Melanocyte of skin (primary cell): ENCODE results near the gene PLPPR5. TPM values are rescaled to one million over a fixed set of nuclear protein-coding genes. Genes with fewer than 3 reads are reported as not detected.

Experiments used
- small RNA-seq, 2 donors: library from RNA; depleted of rRNA; stranded (forward); fragments of <200 nt; gene quantifications; one replicate each; pipeline ENCODE3, GENCODE V24; 2012
- total RNA-seq, 2 donors: library from RNA; depleted of rRNA; stranded (reverse); fragments of >200 nt; gene quantifications; 2 replicates each; pipeline ENCODE4 v1.2.3, GENCODE V29; 2012

PLPPR5 gene, protein sequence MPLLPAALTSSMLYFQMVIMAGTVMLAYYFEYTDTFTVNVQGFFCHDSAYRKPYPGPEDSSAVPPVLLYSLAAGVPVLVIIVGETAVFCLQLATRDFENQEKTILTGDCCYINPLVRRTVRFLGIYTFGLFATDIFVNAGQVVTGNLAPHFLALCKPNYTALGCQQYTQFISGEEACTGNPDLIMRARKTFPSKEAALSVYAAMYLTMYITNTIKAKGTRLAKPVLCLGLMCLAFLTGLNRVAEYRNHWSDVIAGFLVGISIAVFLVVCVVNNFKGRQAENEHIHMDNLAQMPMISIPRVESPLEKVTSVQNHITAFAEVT
- under 1 TPM; under 0.01 to 0.34 TPM for total RNA-seq

DNA sequence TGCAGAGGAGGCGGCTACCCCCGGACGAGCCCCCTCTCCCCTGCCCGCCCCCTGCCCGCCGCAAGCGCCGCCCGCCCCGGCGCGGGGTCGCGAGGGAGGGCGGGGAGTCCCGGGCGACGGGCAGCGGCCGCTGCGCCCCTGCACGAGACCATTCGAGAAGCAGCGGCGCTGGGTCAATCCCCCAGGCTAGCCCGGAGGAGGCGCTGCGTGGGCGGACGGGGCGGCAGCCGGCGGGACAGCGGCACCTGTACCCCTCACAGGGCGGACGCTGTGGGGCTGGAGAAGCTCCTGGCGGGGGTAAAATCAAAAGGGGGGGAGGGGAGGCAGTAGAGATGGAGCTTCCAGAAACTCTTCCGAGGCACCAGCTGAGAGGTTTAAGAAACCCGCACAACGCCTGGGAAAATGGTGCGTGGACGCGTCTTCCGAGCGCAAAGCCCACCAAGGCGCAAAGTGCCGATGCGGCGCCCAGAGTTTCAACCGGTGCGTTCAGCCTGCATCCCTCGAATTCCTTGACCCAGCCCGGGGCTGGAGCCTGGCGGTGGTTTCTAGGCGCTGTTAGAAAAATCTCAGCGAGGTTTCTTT is at the start of gene PLPPR5:
Gene PLPPR5 (minus strand): TSS at position 1 of the 582 bp plus-strand sequence. CDS start 190 bp downstream, outside the sequence.

Small RNAs within 50 kb of the gene (small RNA-seq; reads per million reads assigned to genes)
- 0 reads per million in 2 donors for gene AL445433.1
